Measurements from ENCODE around the gene KATNAL2.

Gene KATNAL2

DNA sequence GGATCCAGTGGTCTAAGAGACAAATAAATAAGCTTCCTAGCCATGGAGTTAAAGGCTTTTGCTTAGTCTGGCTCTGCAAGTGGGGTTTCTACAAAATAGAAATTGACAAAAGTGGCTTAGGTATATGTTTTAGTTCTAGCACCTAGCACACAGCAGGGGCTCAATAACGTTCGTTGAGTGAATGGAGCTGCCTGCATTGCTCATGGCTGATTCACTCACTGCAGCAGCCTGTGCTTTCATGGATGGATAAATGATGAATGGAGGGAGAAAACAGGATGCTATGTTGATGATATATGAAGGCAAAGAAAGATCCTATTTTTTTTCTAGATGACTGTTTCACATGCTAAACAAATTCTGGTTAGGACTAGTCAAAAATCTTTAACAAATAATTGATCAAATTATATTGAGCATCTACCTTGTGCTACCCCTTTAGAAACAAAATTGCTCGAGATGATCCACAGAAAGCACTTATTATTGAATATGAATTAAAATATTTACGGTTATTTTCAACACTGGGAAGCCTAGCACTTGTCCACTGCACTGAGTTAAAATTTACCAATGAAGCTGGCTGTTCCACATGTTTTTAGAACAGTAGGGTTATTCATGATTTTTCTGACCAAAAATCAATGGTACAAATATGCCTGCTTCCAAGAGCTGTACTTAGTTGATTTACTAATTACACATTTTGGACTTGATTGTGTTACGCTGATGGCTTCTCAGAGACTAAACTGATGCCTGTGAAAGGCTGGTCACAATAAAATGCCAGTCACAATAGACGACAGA, 193.3 kb downstream of the KATNAL2 start:
- no peak for DNase-seq (ENCODE audit: low read depth)
- H3K4me3 ChIP-seq (ENCODE audit: low read depth, low read length): no peak overlapping the region
- TF ChIP-seq, protein P1, sequence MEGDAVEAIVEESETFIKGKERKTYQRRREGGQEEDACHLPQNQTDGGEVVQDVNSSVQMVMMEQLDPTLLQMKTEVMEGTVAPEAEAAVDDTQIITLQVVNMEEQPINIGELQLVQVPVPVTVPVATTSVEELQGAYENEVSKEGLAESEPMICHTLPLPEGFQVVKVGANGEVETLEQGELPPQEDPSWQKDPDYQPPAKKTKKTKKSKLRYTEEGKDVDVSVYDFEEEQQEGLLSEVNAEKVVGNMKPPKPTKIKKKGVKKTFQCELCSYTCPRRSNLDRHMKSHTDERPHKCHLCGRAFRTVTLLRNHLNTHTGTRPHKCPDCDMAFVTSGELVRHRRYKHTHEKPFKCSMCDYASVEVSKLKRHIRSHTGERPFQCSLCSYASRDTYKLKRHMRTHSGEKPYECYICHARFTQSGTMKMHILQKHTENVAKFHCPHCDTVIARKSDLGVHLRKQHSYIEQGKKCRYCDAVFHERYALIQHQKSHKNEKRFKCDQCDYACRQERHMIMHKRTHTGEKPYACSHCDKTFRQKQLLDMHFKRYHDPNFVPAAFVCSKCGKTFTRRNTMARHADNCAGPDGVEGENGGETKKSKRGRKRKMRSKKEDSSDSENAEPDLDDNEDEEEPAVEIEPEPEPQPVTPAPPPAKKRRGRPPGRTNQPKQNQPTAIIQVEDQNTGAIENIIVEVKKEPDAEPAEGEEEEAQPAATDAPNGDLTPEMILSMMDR (IDR thresholded peaks at IDR 0.05; ENCODE audit: low read depth, low read length, missing control alignments): no peak

DNA sequence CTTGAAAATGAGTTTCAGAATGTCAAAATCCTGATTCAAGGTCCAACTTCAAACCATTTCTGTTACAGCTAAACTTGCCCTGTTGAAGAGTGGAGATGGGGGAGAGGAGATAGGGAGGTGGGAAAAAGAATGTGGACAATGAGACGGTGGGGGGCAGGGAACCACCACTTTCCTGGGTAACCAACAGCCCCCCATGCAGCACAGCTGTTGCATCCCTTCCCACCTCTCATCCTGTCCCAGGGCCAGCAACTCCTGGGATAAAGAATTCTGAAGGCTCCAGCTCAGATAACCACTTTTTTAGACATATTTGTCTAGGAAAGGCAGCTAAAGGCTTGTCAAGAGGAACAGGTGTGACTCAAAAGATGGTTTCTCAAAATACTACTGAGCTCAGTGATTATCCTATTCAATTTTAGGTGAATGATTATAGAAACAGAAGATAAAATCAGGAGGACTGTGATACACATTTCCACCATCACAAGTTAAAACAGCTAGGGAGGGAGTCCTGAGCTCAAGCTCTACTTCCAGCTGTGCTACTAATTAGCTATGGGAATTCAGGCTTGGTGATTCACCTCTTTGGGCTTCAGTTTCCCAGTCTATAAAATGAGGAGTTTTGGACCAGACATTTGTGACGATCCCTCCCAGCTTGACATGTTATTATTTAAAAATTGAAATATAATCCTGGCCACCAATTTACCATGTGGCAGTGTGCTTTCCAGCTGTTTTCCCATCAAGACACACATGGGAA, 196.6 kb downstream of the KATNAL2 start:
- TF ChIP-seq, protein P1 (IDR thresholded peaks at IDR 0.05; ENCODE audit: low read depth, low read length, missing control alignments): no peak
- H3K4me3 ChIP-seq (ENCODE audit: low read depth, low read length): no peak overlapping the region
- DNase-seq (ENCODE audit: low read depth): no peak

DNA sequence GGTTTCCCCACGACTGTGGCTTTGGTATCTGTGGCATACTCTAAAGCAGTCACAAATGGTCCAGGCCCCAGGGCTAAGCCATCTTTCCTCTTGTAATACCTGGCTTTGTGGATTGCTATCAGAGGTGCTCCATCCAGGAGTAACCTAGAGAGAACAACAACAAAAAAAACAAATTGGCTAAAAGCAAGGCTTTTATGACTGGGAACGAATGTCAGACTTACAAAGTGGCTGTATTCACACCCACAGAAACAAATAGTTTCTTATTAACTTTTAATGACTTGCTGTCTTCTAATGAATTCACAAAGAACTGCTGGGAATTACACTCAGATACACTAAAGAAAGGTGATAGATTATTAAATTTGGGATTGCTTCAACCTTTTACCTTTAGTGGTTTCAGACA, 197.8 kb downstream of the KATNAL2 start:
- TF ChIP-seq, protein P1 (IDR thresholded peaks at IDR 0.05; ENCODE audit: low read depth, low read length, missing control alignments): no peak
- no peak for DNase-seq (ENCODE audit: low read depth)
- no peak overlapping the region for H3K4me3 ChIP-seq (ENCODE audit: low read depth, low read length)

DNA sequence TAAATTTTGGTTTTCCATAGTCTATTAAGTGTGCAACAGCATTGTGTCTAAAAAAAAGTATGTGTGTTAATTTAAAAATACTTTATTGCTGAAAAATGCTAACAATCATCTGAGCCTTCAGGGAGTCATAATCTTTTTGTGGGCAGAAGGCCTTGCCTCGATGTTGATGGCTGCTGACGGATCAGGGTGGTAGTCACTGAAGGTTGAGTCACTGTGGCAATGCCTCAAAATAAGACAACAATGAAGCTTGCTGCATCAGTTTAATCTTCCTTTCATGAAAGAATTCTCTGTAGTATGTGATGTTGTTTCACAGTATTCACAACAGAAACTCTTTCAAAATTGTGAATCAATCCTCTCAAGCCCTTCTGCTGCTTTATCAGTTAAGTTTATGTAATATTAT, 201.6 kb downstream of the KATNAL2 start:
- TF ChIP-seq, protein P1 (IDR thresholded peaks at IDR 0.05; ENCODE audit: low read depth, low read length, missing control alignments): no peak
- no peak overlapping the region for H3K4me3 ChIP-seq (ENCODE audit: low read depth, low read length)
- no peak for DNase-seq (ENCODE audit: low read depth)

DNA sequence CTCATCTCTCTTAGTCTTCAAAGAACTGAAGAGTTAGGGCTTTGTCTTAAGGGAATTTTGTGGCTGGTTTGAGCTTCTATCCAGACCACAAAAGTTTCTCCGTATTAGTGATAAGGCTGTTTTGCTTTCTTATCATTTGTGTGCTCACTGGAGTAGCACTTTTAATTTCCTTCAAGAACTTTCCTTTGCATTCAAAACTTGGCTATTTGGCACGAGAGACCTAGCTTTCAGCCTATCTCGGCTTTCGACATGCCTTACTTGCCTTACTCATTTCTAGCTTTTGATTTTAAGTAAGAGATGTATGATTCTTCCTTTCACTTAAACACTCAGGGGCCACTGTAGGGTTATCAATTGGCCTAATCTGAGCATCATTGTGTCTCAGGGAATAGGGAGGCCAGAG, 203.0 kb downstream of the KATNAL2 start:
- no peak overlapping the region for H3K4me3 ChIP-seq (ENCODE audit: low read depth, low read length)
- TF ChIP-seq, protein P1 (IDR thresholded peaks at IDR 0.05; ENCODE audit: low read depth, low read length, missing control alignments): no peak
- peak; percentile 41 for DNase-seq (ENCODE audit: low read depth)

DNA sequence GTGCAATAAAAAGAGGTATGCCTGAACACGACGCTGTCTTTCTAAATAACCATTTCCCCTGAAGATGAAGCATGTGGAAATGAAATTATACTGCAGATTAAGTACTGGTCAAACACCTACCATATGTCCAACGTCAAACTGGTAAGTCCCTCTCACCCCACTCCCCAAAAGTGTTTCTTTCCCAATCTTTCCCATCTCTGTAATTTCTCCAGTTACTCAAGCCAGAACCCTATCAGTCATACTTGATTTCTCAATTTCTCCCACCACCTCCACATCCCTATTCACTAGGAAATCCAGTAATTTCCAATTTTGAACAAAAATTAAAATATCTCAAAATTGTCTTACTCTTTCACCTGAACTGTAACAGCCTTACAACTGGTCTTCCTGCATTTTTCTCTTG, 203.7 kb downstream of the KATNAL2 start:
- no peak for DNase-seq (ENCODE audit: low read depth)
- TF ChIP-seq, protein P1 (IDR thresholded peaks at IDR 0.05; ENCODE audit: low read depth, low read length, missing control alignments): no peak
- no peak overlapping the region for H3K4me3 ChIP-seq (ENCODE audit: low read depth, low read length)
